Fibroblast of villous mesenchyme (primary cell): ENCODE data around the gene LYSET. TPM values are rescaled to one million over a fixed set of nuclear protein-coding genes. Genes with fewer than 3 reads are reported as not detected.
"Not testable (repeated sequence)": the region's sequence is repeated elsewhere in the genome, so short reads cannot be mapped to it uniquely, and the experiment has no call there.

Experiments used
- DNase-seq: peaks from one replicate; pipeline ENCODE4 v3.0.0-alpha.2; 2010; ENCODE audit warnings: low read depth
- H3K4me3 ChIP-seq: 2 replicates; pipeline ENCODE4 v1.5.1; 2011; ENCODE audit warnings: low read depth, mild to moderate bottlenecking, low read length
- total RNA-seq: library from RNA; depleted of rRNA; stranded (reverse); fragments of >200 nt; gene quantifications from 2 replicates; pipeline ENCODE4 v1.2.3, GENCODE V29; 2012
- TF ChIP-seq, protein P1 (sequence below): IDR thresholded peaks from 2 replicates; pipeline ENCODE4 v1.5.1; 2012; ENCODE audit warnings: low read depth, mild to moderate bottlenecking, low read length; ENCODE audit not compliant: insufficient read depth

Gene LYSET
- total RNA-seq, 1 donor, result 6.0 TPM

- H3K4me3 ChIP-seq, result peak overlapping the region; percentile 63
- TF ChIP-seq, protein P1, sequence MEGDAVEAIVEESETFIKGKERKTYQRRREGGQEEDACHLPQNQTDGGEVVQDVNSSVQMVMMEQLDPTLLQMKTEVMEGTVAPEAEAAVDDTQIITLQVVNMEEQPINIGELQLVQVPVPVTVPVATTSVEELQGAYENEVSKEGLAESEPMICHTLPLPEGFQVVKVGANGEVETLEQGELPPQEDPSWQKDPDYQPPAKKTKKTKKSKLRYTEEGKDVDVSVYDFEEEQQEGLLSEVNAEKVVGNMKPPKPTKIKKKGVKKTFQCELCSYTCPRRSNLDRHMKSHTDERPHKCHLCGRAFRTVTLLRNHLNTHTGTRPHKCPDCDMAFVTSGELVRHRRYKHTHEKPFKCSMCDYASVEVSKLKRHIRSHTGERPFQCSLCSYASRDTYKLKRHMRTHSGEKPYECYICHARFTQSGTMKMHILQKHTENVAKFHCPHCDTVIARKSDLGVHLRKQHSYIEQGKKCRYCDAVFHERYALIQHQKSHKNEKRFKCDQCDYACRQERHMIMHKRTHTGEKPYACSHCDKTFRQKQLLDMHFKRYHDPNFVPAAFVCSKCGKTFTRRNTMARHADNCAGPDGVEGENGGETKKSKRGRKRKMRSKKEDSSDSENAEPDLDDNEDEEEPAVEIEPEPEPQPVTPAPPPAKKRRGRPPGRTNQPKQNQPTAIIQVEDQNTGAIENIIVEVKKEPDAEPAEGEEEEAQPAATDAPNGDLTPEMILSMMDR, result no peak
- DNase-seq, result peak; percentile 53
Observed at GRCh38 chr14:93231129-93231979, 46.2 kb downstream of the LYSET start.

DNA sequence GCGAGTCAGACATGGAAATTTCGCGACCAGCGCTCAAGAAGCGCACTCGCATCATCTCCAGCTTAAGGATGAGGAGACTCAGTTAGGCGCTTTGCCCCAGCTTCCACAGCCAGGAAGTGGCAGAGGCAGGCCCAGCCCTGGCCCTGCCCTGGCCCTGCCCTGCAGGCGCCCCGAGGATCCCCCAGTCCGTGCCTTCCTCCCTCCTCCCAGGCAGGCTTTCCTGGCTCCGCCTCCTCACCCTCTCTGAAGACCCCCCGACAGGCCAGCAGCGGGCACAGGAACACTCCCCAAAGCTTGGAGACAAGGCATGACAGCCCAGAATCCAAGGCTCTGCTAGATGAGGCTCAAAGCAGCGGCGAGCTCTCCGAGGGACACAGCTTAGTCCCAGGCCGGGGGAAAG lies 47.0 kb downstream of the LYSET start:
- no peak overlapping the region for H3K4me3 ChIP-seq
- DNase-seq, result no peak
- TF ChIP-seq, protein P1, result no peak

- not testable (repeated sequence) for DNase-seq, H3K4me3 ChIP-seq
Observed at GRCh38 chr14:93233078-93233477, 48.0 kb downstream of the LYSET start.

DNA sequence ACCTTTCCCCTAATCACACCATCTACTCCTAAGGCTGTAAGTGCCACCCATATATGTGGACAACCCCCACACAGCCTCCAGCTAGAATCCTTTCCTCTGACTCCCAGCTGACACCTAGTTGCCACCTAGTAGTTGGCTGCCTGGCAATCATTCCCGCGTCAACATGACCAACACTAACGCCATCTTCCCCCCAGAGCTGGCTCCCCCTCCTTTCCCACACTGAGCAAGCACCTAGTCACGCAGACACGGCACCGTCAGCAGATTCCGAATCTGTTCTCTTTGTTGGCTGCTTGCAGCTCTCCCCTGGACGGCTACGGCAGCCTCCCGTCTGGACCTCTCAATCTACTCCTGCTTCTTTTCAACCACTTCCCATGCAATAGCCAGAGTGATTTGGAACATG lies 49.7 kb downstream of the LYSET start:
- TF ChIP-seq, protein P1, result no peak
- no peak overlapping the region for H3K4me3 ChIP-seq
- peak; percentile 50 for DNase-seq

Other genes with a start within 250 kb of the LYSET start
- gene ITPK1, start 69.4 kb upstream of the LYSET start, total RNA-seq, result 11.6 and 15.5 TPM in 2 replicates
- gene MOAP1, start 420 bp upstream of the LYSET start, total RNA-seq, result 10.0 and 14.7 TPM in 2 replicates
- 10.6 and 11.7 TPM in 2 replicates for gene GON7, start 21.7 kb downstream of the LYSET start, total RNA-seq
- gene UBR7, start 21.9 kb downstream of the LYSET start, total RNA-seq, result 27.1 and 28.9 TPM in 2 replicates
- gene BTBD7, start 147.7 kb downstream of the LYSET start, total RNA-seq, result 29.0 and 35.4 TPM in 2 replicates
- not detected in 2 replicates for gene COX8C, start 161.9 kb downstream of the LYSET start, total RNA-seq
- under 0.01 TPM in 2 replicates for gene UNC79, start 245.6 kb downstream of the LYSET start, total RNA-seq